ENCODE measurements around the gene PRMT3.

Gene PRMT3

GRCh38 chr11:20518323-20518834 is 130.9 kb downstream of the PRMT3 start:
- H3K4me3 ChIP-seq (ENCODE audit: low read depth, low read length) = no peak overlapping the region
- TF ChIP-seq CTCF (IDR thresholded peaks at IDR 0.05; ENCODE audit: low read depth, low read length) = no peak
- no peak for DNase-seq
- H3K27me3 ChIP-seq (ENCODE audit: insufficient read depth, low read depth, severe bottlenecking) = no peaks in the 10 kb centered on the region
- no peak overlapping the region for H3K27ac ChIP-seq
- H3K36me3 ChIP-seq = no peaks in the 10 kb centered on the region
- H3K9me3 ChIP-seq (ENCODE audit: severe bottlenecking) = no peaks in the 10 kb centered on the region

- no peak for TF ChIP-seq CTCF (IDR thresholded peaks at IDR 0.05; ENCODE audit: low read depth, low read length)
- H3K9me3 ChIP-seq (ENCODE audit: severe bottlenecking) = no peaks in the 10 kb centered on the region
- H3K4me3 ChIP-seq (ENCODE audit: low read depth, low read length) = no peak overlapping the region
- peak; percentile 16 for DNase-seq
- H3K27ac ChIP-seq = peak overlapping the region; percentile 47
- H3K36me3 ChIP-seq = no peaks in the 10 kb centered on the region
- H3K27me3 ChIP-seq (ENCODE audit: insufficient read depth, low read depth, severe bottlenecking) = no peaks in the 10 kb centered on the region
Observed at GRCh38 chr11:20522536-20522935, 135.0 kb downstream of the PRMT3 start.

GRCh38 chr11:20529757-20530156 is 142.2 kb downstream of the PRMT3 start:
- 0 out of 2 replicates have a peak, but pooled peaks have one; percentile 9 for TF ChIP-seq CTCF (IDR thresholded peaks at IDR 0.05; ENCODE audit: low read depth, low read length)

GRCh38 chr11:20530942-20531703 is 143.6 kb downstream of the PRMT3 start:
- Histone ChIP-seq H3K27me3 (ENCODE audit: insufficient read depth, low read depth, severe bottlenecking) (no peaks in the 10 kb centered on the region), H3K4me3 (ENCODE audit: low read depth, low read length) (no peak overlapping the region), H3K27ac (no peak overlapping the region), H3K9me3 (ENCODE audit: severe bottlenecking) (no peaks in the 10 kb centered on the region), H3K36me3 (no peaks in the 10 kb centered on the region)
- no peak for TF ChIP-seq CTCF (IDR thresholded peaks at IDR 0.05; ENCODE audit: low read depth, low read length)
- DNase-seq = no peak

More at GRCh38 chr11:20529757-20530156, 142.2 kb downstream of the PRMT3 start:
- Histone ChIP-seq H3K27me3 (ENCODE audit: insufficient read depth, low read depth, severe bottlenecking) (no peaks in the 10 kb centered on the region), H3K9me3 (ENCODE audit: severe bottlenecking) (no peaks in the 10 kb centered on the region), H3K4me3 (ENCODE audit: low read depth, low read length) (no peak overlapping the region), H3K27ac (no peak overlapping the region), H3K36me3 (no peaks in the 10 kb centered on the region)
- DNase-seq = no peak

GRCh38 chr11:20535271-20535881 is 147.9 kb downstream of the PRMT3 start:
- no peak overlapping the region for H3K4me3 ChIP-seq (ENCODE audit: low read depth, low read length)
- DNase-seq = no peak
- H3K27me3 ChIP-seq (ENCODE audit: insufficient read depth, low read depth, severe bottlenecking) = no peaks in the 10 kb centered on the region
- H3K36me3 ChIP-seq = no peaks in the 10 kb centered on the region
- H3K9me3 ChIP-seq (ENCODE audit: severe bottlenecking) = peaks cover 8% of the 10 kb centered on the region
- TF ChIP-seq CTCF (IDR thresholded peaks at IDR 0.05; ENCODE audit: low read depth, low read length) = no peak
- H3K27ac ChIP-seq = no peak overlapping the region

Data from WERI-Rb-1 (cell line).